GM18508 (cell line): ENCODE data around the gene SULT2B1.

Source experiments
- ATAC-seq: cut with Tn5 transposase; IDR thresholded peaks from one replicate; pipeline ENCODE4 v1.9.1; 2021; ENCODE audit warnings: moderate number of reproducible peaks; ENCODE audit not compliant: insufficient read depth, unreplicated experiment

Gene SULT2B1

DNA sequence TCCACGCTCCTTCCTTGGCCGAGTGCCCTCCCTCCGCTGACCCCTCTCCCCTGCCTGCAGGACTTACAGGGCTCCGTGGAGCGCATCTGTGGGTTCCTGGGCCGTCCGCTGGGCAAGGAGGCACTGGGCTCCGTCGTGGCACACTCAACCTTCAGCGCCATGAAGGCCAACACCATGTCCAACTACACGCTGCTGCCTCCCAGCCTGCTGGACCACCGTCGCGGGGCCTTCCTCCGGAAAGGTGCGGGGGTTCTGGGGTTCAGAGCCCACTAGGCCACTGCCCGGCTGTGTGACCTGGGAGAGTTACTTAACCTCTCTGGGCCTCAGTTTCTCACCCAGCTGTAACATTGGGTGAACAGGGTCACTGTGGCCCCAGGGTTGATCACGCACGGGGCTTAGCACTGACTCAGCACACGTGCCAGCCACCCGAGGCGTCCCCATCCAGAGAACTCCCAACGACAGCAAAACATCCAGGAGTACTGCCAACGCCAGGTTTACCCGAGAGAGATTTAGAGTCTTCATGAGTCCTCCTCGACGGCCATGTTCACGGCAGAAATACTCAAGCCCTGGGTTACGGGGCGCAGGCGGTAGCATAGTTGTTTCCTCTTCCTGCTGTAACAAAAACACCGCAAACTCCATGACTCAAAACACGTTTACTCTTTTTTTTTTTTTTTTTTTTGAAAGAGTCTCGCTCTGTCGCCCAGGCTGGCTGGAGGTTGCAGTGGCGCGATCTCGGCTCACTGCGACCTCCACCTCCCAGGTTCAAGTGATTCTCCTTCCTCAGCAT lies 44.9 kb downstream of the SULT2B1 start:
- no peak for ATAC-seq

DNA sequence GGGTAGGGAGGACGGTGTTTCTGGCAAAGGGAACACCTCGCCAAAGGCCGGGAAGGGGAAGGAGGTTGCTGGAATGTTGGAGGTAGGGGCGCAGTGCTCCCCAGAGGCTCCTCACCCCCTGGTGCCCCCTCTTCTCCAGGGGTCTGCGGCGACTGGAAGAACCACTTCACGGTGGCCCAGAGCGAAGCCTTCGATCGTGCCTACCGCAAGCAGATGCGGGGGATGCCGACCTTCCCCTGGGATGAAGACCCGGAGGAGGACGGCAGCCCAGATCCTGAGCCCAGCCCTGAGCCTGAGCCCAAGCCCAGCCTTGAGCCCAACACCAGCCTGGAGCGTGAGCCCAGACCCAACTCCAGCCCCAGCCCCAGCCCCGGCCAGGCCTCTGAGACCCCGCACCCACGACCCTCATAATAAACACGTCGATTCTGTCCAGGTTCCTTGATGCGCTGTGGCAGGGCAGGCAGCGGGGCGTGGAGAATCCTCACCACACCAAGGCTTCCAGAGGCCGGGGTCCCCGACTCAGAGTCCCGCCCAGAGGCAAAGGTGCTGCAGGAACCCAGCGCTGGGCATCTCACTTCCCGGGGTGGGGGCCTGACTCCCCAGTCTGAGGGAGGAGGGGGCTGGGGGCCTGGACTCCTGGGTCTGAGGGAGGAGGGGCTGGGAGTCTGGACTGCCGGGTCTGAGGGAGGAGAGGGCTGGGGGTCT lies 47.2 kb downstream of the SULT2B1 start:
- no peak for ATAC-seq

- ATAC-seq = no peak
These were observed 48.9 kb downstream of the SULT2B1 start for GRCh38 chr19:48600679-48601417.

GRCh38 chr19:48603001-48603400 lies 51.0 kb downstream of the SULT2B1 start:
- ATAC-seq = no peak

DNA sequence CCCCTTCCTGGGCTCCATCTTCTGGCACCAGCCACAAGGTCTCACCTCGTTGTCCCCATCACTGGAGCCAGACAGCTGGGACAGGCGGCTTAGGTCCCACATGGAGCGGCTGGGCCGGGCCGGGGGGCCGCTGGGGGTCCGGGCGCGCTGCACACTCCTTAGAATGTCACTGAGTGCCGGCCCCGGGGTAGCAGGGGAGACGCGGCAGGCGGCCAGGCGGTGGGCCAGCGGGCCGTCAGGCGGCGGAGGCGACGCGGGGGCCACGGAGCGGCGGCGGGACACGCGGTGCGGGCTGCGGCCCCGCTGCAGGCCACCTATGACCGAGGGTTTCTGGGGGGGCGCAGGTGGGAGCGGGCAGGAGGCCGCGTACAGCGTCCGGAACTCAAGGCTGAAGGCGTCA lies 51.5 kb downstream of the SULT2B1 start:
- no peak for ATAC-seq

- ATAC-seq = no peak
These were observed 51.9 kb downstream of the SULT2B1 start for GRCh38 chr19:48603850-48604249.

DNA sequence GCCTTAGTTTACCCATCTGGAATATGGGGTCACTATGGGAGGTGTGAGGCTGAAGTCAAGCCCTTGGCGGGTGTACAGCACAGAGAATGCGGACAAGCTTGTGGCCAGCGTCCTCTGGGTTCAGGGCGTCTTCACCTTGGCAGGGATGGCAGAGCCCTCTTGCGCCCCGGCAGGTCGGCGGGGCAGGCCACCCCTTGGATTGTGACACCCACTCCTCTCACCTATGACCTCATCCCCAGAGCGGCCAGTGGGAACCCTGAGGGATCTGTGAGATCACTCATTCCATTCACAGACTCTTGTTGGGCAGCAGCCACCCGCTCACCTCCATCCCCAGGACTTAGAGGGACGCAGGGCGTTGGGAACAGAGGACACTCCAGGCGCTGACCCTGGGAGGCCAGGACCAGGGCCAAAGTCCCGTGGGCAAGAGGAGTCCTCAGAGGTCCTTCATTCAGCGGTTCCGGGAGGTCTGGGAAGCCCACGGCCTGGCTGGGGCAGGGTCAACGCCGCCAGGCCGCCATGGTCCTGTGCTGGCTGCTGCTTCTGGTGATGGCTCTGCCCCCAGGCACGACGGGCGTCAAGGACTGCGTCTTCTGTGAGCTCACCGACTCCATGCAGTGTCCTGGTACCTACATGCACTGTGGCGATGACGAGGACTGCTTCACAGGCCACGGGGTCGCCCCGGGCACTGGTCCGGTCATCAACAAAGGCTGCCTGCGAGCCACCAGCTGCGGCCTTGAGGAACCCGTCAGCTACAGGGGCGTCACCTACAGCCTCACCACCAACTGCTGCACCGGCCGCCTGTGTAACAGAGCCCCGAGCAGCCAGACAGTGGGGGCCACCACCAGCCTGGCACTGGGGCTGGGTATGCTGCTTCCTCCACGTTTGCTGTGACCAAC lies 54.7 kb downstream of the SULT2B1 start, which contains the start of gene SPACA4:
TSS of gene SPACA4 (plus strand) at position 280 of the 896 bp plus-strand sequence. CDS start at position 517, 237 bp downstream.
- ATAC-seq = no peak

- ATAC-seq = no peak
These were observed 55.4 kb downstream of the SULT2B1 start for GRCh38 chr19:48607359-48607755.

- no peak for ATAC-seq
These were observed 56.9 kb downstream of the SULT2B1 start for GRCh38 chr19:48608798-48609263.

- ATAC-seq = no peak
These were observed 57.7 kb downstream of the SULT2B1 start for GRCh38 chr19:48609571-48610108.

GRCh38 chr19:48611872-48612271 lies 59.9 kb downstream of the SULT2B1 start:
- no peak for ATAC-seq

DNA sequence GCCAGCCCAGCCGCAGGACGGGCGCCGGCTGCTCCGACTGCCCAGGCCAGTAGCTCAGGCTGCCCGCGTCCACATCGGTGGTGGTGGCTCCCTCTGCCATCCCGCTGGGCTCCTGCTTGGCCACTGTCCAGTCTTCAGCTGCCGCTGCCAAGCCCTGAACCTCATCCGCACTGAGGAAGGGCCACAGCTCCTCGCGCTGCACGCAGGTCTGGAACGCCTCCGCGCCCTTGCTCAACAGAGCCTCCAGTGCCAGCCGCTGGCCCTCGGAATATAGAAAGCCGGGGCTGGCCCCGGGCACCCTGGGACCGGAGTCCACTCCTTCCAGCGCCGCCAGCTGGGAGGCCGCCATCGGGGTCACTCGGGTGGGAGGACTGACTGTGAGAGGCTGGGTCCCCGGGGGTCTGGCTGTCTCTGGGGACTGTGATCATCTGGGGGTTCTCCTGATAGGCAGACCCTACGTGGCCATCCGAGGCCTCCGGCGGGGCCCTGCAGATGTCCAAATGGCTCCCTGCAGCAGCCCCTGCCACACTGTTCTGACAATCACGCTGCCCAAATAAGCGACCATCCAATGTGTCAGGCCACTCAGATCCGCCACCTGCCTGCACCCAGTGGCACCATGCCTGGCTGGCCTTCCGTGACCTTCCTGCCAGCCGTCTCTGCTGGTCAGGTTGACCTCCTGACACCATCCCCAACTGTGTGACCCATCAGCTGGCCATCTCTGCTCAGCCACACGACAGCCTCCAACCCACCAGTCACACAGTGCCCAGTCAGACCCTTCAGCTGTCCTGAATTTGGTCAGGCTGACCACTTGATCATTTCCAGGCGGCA lies 61.3 kb downstream of the SULT2B1 start:
- no peak for ATAC-seq

DNA sequence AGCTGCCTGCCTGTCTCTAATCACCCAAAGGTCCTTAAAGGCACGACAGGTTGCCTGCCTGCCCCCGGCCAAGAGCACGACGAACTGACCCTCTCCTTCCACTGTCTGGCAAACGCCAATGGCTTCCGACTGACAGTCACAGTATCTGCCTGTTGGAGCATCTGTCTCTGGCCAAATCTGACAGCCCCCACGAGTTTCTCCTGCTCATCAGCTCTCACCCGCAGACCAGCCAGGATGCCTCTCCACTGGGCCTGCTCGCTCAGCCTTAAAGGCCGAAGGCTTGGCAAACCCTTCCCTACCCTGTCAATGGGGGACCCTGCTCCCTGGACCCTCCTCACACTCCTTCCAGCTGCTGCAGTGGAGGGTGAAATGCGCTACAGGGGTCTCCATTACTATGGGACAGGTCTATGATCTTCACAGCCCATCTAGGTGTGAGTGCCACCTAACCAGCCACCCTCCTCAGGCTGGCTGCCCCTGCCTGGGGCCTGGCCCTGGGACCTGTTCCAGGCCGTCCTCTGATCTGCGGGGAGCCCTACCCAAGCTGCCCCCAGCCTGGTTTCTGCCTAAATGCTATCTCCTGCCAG lies 62.0 kb downstream of the SULT2B1 start:
- ATAC-seq = no peak

GRCh38 chr19:48614436-48615230 lies 62.7 kb downstream of the SULT2B1 start, which contains the start of gene FAM83E:
Gene FAM83E (minus strand): TSS chr19:48615076. CDS start chr19:48613372, 1,704 bp downstream.
- no peak for ATAC-seq

GRCh38 chr19:48615231-48616040 lies 63.5 kb downstream of the SULT2B1 start:
- ATAC-seq = no peak

DNA sequence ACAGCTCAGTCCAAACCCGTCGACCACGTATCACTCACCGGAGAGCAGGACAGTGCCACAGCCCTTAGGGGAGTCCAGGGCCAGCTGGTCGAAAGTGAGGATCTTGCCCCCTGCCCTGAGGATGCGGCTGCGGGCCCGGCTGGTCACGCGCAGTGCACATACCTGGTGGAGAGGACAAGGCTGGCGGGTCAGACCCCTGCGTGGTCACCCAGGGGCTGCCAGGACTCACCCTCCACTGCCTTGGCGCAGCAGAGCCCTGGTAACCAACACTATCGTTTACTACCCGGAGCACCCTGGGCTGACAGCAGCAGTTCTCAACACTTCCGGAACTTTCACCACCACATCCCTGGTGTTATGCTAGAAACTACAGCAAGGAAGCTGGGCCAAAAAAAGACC lies 64.1 kb downstream of the SULT2B1 start:
- no peak for ATAC-seq
